ENCODE measurements around the gene SLC51A. TPM values are rescaled to one million over a fixed set of nuclear protein-coding genes. Genes with fewer than 3 reads are reported as not detected.
"Not testable (repeated sequence)": the region's sequence is repeated elsewhere in the genome, so short reads cannot be mapped to it uniquely, and the experiment has no call there.

Gene SLC51A
- total and polyA plus RNA-seq, 2 of the 13 experiments (the other 11 are each of a cell fraction or from before 2014, with no cell fraction given) = 4.3 to 48.8 TPM

- Histone ChIP-seq H3K79me2 (ENCODE audit: insufficient read depth, low read length) (no peaks in the 10 kb centered on the region), H2AFZ (ENCODE audit: low read length) (no peak overlapping the region), H3K4me1 (ENCODE audit: insufficient read depth, low read length) (peaks cover 50% of the 10 kb centered on the region), H3K4me2 (ENCODE audit: low read depth, low read length) (no peak overlapping the region), H3K36me3 (replicated peaks in 1 of 2; ENCODE audit: control insufficient read depth in 1 of 2, insufficient read depth in 2 of 2, low read length in 2 of 2) (no peaks in the 10 kb centered on the region), H3K27ac (ENCODE audit: extremely low read length, insufficient read depth, low read length) (no peak overlapping the region), H4K20me1 (ENCODE audit: insufficient read depth, low read length) (no peaks in the 10 kb centered on the region), H3K27me3 (ENCODE audit: control insufficient read depth in 1 of 2, insufficient read depth in 2 of 2, low read length in 2 of 2) (peaks cover 3 to 10% of the 10 kb centered on the region in 2 experiments; a peak in 2 of 5 replicates), H3K9ac (ENCODE audit: insufficient read depth, low read depth, low read length) (no peak overlapping the region), H3K9me3 (ENCODE audit: low read length) (no peaks in the 10 kb centered on the region), H3K4me3 (replicated peaks in 1 of 3; ENCODE audit: insufficient read depth in 1 of 3, low read depth in 2 of 3, low read length in 3 of 3) (no peak overlapping the region)
- FAIRE-seq (no peak), ATAC-seq (no peak), DNase-seq (ENCODE audit: low spot score) (no peak)
- whole genome bisulfite sequencing (ENCODE audit: low lambda C conversion rate) = 91% methylated on average over 3 of the region's 3 CpGs
- POLR2A ChIA-PET = no interaction called here
- CTCF ChIA-PET (ENCODE audit: low intra/inter-chr PET ratio, low total read pairs) = no interaction called here
- intact Hi-C loops (cut with micrococcal nuclease; ENCODE audit: unreplicated experiment) = no loop called here
- TF ChIP-seq SKI (IDR thresholded peaks at IDR 0.05; ENCODE audit: partially characterized antibody) = no peak
- no peak for TF ChIP-seq ATRX (CRISPR knock-in tag; IDR thresholded peaks at IDR 0.05; ENCODE audit: borderline replicate concordance)
- TF ChIP-seq KAT7 (CRISPR knock-in tag; IDR thresholded peaks at IDR 0.05; ENCODE audit: borderline replicate concordance) = no peak
- no peak for TF ChIP-seq ZNF10 (CRISPR knock-in tag; IDR thresholded peaks at IDR 0.05; ENCODE audit: borderline replicate concordance, low read depth)
- in situ Hi-C loops (cut with HindIII; ENCODE audit: extremely low pct_ligation_motif_present, low pct_unique_long_range_greater_than_20kb) = no loop called here
- no TSS peak for BruUV-seq (replicated peaks)
Measured at GRCh38 chr3:196203846-196204245, 12.5 kb upstream of the SLC51A start.

GRCh38 chr3:196205442-196206205, 10.7 kb upstream of the SLC51A start:
- POLR2A ChIA-PET = not testable (repeated sequence)

More at GRCh38 chr3:196205442-196206205, 10.7 kb upstream of the SLC51A start:
- H3K79me2 ChIP-seq (ENCODE audit: insufficient read depth, low read length); DNase-seq (ENCODE audit: low spot score); H3K27me3 ChIP-seq (ENCODE audit: control insufficient read depth in 1 of 2, insufficient read depth in 2 of 2, low read length in 2 of 2); H3K27ac ChIP-seq (ENCODE audit: extremely low read length, insufficient read depth, low read length); CTCF ChIA-PET (ENCODE audit: low intra/inter-chr PET ratio, low total read pairs); in situ Hi-C loops (cut with HindIII; ENCODE audit: extremely low pct_ligation_motif_present, low pct_unique_long_range_greater_than_20kb); H3K4me2 ChIP-seq (ENCODE audit: low read depth, low read length); H3K9me3 ChIP-seq (ENCODE audit: low read length); H3K4me3 ChIP-seq (replicated peaks in 1 of 3; ENCODE audit: insufficient read depth in 1 of 3, low read depth in 2 of 3, low read length in 3 of 3); BruUV-seq (replicated peaks); ATAC-seq; H3K9ac ChIP-seq (ENCODE audit: insufficient read depth, low read depth, low read length); H4K20me1 ChIP-seq (ENCODE audit: insufficient read depth, low read length); H2AFZ ChIP-seq (ENCODE audit: low read length); H3K36me3 ChIP-seq (replicated peaks in 1 of 2; ENCODE audit: control insufficient read depth in 1 of 2, insufficient read depth in 2 of 2, low read length in 2 of 2); TF ChIP-seq LCORL (IDR thresholded peaks at IDR 0.05): not testable (repeated sequence)
- TF ChIP-seq ZNF605 (CRISPR knock-in tag; IDR thresholded peaks at IDR 0.05) (0 out of 2 replicates have a peak, but pooled peaks have one; percentile 18), CEBPG (CRISPR knock-in tag; IDR thresholded peaks at IDR 0.05) (0 out of 2 replicates have a peak, but pooled peaks have one; percentile 39), CTCF (CRISPR knock-in tag; IDR thresholded peaks at IDR 0.05) (peak; percentile 30; the same call in 1 of the 2 replicates), LCORL (CRISPR knock-in tag; IDR thresholded peaks at IDR 0.05) (peak; percentile 23; the same call in 1 of the 2 replicates), ZNF12 (CRISPR knock-in tag; IDR thresholded peaks at IDR 0.05) (peak; percentile 39; the same call in 1 of the 2 replicates), STAG1 (CRISPR knock-in tag; IDR thresholded peaks at IDR 0.05) (peak; percentile 20), CEBPB (IDR thresholded peaks at IDR 0.05; ENCODE audit: borderline replicate concordance, low read depth, low read length) (peak; percentile 63; the same call in 1 of the 2 replicates)
- H3K4me1 ChIP-seq (ENCODE audit: insufficient read depth, low read length) = peaks cover 56% of the 10 kb centered on the region
- WGBS (ENCODE audit: low lambda C conversion rate) = 47% methylated on average over 9 of the region's 9 CpGs
- intact Hi-C loops (cut with micrococcal nuclease; ENCODE audit: unreplicated experiment) = loop anchor here (1.0 kb wide), 1 partner anchor 18 kb away; no protein-coding TSS in a partner anchor
- peak; percentile 15 for FAIRE-seq
